Body of pancreas (tissue), 4 donors: ENCODE results near the gene TMEFF2.

Experiments used
- POLR2A ChIP-seq, 3 donors: fragments of 450-650 bp; IDR thresholded peaks; one replicate each; pipeline ENCODE4 v1.6.1; 2016; ENCODE audit warnings: antibody characterized with exemption in 3 of 3, mild to moderate bottlenecking in 2 of 3
- TF ChIP-seq, protein P1 (sequence below), 7 experiments: fragments of 450-650 bp in 4 of 7; fragments of 200-600 bp in 3 of 7; sonication (generic) in 3 of 7; IDR thresholded peaks; one replicate each; pipeline ENCODE4 v1.5.1; 2016 to 2019; ENCODE audit warnings: antibody characterized with exemption in 7 of 7

DNA sequence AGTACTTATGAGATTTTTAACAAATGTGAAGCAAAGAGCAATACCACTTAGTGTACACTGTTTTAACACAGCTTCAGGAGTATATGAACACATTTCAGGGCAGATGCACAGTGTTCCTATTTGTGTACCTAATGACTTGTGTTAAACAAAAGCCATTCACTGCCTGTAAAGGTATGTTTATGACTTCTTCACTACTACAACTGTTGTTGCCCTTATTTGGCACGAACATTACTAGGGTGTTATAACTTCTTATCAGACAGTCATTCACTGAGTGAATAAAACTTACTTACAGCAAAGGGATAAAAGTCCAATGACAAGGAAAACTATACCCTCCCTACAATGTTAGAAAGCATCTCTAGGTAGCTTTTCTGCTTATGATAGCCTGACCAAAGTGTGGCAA lies 262.4 kb downstream of the TMEFF2 start:
- TF ChIP-seq POLR2A (IDR thresholded peaks at IDR 0.05) = no peak
- TF ChIP-seq, protein P1, sequence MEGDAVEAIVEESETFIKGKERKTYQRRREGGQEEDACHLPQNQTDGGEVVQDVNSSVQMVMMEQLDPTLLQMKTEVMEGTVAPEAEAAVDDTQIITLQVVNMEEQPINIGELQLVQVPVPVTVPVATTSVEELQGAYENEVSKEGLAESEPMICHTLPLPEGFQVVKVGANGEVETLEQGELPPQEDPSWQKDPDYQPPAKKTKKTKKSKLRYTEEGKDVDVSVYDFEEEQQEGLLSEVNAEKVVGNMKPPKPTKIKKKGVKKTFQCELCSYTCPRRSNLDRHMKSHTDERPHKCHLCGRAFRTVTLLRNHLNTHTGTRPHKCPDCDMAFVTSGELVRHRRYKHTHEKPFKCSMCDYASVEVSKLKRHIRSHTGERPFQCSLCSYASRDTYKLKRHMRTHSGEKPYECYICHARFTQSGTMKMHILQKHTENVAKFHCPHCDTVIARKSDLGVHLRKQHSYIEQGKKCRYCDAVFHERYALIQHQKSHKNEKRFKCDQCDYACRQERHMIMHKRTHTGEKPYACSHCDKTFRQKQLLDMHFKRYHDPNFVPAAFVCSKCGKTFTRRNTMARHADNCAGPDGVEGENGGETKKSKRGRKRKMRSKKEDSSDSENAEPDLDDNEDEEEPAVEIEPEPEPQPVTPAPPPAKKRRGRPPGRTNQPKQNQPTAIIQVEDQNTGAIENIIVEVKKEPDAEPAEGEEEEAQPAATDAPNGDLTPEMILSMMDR (IDR thresholded peaks at IDR 0.05) = no peak
